ENCODE results near the gene CCDC92. TPM values are rescaled to one million over a fixed set of nuclear protein-coding genes. Genes with fewer than 3 reads are reported as not detected.

CCDC92 gene
- polyA plus RNA-seq, 1 experiment: 35.9 TPM

DNA sequence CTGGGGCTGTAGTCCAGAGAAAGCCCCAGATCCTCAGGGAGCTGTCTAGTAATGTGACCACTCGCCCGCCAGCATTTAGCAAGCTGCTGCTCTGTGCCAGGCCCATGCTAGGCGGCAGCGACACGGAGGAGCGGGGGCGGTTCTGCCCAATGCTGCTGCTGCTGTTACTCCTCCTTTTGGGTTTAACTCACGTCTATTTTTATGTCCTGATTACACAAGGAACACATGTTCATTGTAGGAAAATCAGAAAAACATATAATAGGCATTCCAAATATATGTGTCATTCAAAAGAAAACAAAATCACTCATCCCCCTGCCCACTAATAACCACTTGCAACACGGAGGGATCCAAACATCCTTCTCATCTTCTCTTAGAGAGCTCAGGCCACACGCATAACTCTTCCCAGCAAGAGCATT, 30.4 kb downstream of the CCDC92 start:
- peak; percentile 24 for DNase-seq (ENCODE audit: low read depth)
- Histone ChIP-seq H3K36me3 (ENCODE audit: control insufficient read depth, insufficient read depth, low read length) (peaks cover 22% of the 10 kb centered on the region), H3K27me3 (ENCODE audit: control insufficient read depth, insufficient read depth, low read length) (no peaks in the 10 kb centered on the region), H3K4me3 (ENCODE audit: low read depth, low read length) (no peak overlapping the region)
- POLR2A ChIA-PET: no interaction called here
- TF ChIP-seq, protein P1, sequence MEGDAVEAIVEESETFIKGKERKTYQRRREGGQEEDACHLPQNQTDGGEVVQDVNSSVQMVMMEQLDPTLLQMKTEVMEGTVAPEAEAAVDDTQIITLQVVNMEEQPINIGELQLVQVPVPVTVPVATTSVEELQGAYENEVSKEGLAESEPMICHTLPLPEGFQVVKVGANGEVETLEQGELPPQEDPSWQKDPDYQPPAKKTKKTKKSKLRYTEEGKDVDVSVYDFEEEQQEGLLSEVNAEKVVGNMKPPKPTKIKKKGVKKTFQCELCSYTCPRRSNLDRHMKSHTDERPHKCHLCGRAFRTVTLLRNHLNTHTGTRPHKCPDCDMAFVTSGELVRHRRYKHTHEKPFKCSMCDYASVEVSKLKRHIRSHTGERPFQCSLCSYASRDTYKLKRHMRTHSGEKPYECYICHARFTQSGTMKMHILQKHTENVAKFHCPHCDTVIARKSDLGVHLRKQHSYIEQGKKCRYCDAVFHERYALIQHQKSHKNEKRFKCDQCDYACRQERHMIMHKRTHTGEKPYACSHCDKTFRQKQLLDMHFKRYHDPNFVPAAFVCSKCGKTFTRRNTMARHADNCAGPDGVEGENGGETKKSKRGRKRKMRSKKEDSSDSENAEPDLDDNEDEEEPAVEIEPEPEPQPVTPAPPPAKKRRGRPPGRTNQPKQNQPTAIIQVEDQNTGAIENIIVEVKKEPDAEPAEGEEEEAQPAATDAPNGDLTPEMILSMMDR (IDR thresholded peaks at IDR 0.05; ENCODE audit: insufficient read depth, low read depth, low read length): no peak
- CTCF ChIA-PET: no interaction called here

DNA sequence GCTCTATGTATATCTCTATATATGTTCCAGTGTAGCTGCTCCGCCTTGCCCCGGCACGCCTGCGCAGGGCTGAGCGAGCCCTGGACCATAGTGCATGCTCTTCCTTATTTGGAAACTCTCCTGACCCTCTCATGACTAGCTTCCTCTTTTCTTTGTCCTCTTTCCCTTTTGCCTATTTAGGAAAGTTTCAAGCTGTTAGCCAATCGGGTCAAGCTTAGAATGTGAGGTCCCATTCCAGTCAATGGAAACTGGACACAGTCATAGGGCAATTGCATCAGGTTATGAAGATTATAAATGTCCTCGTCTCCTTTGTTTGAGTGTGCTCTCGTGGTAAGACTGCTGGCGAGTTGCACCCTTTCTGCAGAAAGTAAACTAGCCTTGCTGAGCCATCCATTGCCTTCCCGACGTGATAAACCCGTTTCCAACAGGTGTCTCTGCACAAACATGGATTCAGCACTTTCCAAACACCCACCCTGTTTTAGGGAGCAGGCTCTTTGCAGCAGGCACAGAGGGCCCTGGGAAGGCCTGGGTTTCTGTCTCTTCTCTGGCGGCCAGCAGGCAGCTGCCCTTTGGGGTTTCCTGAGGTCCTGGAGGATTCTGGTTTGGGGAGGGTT, 30.9 kb downstream of the CCDC92 start:
- DNase-seq (ENCODE audit: low read depth): no peak
- ChIA-PET POLR2A (no interaction called here), CTCF (interaction anchor here (0.7 kb wide), 1 partner anchor 36 kb away, joined by 3 read pairs; no protein-coding TSS in a partner anchor)
- Histone ChIP-seq H3K27me3 (ENCODE audit: control insufficient read depth, insufficient read depth, low read length) (no peaks in the 10 kb centered on the region), H3K4me3 (ENCODE audit: low read depth, low read length) (no peak overlapping the region), H3K36me3 (ENCODE audit: control insufficient read depth, insufficient read depth, low read length) (peaks cover 22% of the 10 kb centered on the region)
- TF ChIP-seq, protein P1 (IDR thresholded peaks at IDR 0.05; ENCODE audit: insufficient read depth, low read depth, low read length): no peak

DNA sequence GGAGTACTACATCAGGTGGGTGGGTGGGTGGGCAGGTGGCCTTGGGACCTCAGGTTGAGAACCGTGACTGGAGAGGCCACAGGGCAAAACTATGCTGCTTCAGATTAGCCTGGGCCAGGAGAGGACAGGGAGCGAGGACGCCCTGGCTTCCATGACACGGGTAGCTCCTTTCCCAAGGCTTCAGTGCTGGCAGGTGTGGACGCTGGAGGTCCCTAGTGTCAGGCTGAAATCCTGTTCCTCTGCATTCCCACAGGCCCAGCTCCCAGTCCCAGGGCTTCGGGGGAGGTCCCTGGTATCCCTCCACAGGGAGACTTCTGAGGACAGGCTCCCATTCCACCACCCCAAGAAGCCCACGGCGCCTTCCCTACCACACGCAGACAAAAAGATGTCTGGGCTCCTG, 31.6 kb downstream of the CCDC92 start:
- no peak overlapping the region for H3K4me3 ChIP-seq (ENCODE audit: low read depth, low read length)
- H3K36me3 ChIP-seq (ENCODE audit: control insufficient read depth, insufficient read depth, low read length): peaks cover 25% of the 10 kb centered on the region
- TF ChIP-seq, protein P1 (IDR thresholded peaks at IDR 0.05; ENCODE audit: insufficient read depth, low read depth, low read length): no peak
- ChIA-PET CTCF (interaction anchor here (0.7 kb wide), 1 partner anchor 36 kb away, joined by 3 read pairs; no protein-coding TSS in a partner anchor), POLR2A (no interaction called here)
- H3K27me3 ChIP-seq (ENCODE audit: control insufficient read depth, insufficient read depth, low read length): no peaks in the 10 kb centered on the region
- no peak for DNase-seq (ENCODE audit: low read depth)

DNA sequence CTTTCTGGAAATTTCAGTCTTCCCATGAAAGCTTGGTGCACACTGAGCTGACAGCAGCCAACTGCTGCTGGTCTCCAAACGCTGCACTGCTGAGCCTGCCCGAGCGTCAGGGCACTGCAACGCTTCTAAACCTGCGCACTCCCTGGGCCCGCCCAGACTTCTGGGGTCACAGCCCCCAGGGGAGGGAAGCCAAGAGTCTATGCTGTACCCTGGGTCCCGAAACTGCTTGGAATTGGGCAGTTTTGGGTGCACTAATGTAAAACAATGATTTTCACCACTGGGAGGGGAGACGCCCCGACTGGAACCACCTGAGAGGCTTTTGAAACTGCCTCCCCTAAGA, 32.0 kb downstream of the CCDC92 start:
- ChIA-PET CTCF (no interaction called here), POLR2A (no interaction called here)
- Histone ChIP-seq H3K36me3 (ENCODE audit: control insufficient read depth, insufficient read depth, low read length) (peaks cover 27% of the 10 kb centered on the region), H3K27me3 (ENCODE audit: control insufficient read depth, insufficient read depth, low read length) (no peaks in the 10 kb centered on the region), H3K4me3 (ENCODE audit: low read depth, low read length) (no peak overlapping the region)
- TF ChIP-seq, protein P1 (IDR thresholded peaks at IDR 0.05; ENCODE audit: insufficient read depth, low read depth, low read length): no peak
- DNase-seq (ENCODE audit: low read depth): no peak

DNA sequence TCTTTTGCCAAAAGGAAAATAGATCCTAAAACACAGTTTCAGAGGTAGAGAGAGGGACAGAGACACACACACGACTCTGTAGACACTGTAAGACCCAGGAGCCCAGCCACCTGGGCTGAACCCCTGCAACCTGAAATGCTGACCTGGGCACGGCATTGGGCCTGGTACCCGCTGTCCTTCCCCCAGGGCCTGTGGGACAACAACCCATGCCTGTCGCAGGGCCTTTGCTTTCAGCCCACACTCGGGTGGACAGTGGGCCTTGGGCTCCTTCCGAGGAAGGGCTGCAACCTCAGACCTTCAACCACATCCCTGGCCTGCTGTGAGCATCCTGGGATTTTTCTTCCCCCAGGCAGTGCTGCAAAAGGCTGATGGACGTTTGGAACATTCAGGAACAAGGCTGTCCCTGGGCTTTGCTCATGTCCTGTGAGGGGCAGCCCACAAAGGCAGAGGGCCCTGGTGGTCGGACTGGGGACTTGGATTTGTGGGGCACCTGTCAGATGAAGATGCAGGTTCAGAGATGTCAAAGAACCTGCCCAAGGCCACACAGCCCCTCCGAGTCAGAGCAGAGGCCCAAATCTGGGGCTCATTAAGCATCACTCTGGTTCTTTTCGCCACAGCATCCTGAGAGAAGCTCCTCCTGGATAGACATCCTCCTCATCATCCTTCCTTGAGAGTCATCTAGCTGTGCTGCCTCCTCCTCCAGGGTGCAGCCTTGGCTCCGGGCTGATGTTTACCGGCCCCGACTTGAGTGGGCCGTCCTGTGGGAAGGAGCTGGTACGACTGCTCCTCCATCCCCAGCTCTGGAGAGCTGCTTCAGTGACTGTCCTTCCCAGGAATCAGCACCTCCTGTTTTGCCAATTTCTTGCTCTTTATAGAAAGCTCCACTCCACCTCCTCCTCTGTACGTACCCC, 32.7 kb downstream of the CCDC92 start:
- CTCF ChIA-PET: interaction anchor here (1.2 to 1.3 kb wide), 3 partner anchors 17 to 93 kb away, joined by 3 to 4 read pairs (median 3); no protein-coding TSS in a partner anchor
- TF ChIP-seq, protein P1 (IDR thresholded peaks at IDR 0.05; ENCODE audit: insufficient read depth, low read depth, low read length): no peak

More for the DNA sequence above, 32.7 kb downstream of the CCDC92 start:
- H3K27me3 ChIP-seq (ENCODE audit: control insufficient read depth, insufficient read depth, low read length): no peaks in the 10 kb centered on the region
- no peak overlapping the region for H3K4me3 ChIP-seq (ENCODE audit: low read depth, low read length)
- no peak for DNase-seq (ENCODE audit: low read depth)
- POLR2A ChIA-PET: no interaction called here
- peaks cover 25% of the 10 kb centered on the region for H3K36me3 ChIP-seq (ENCODE audit: control insufficient read depth, insufficient read depth, low read length)

Measured in BJ (cell line).